HK-2 (cell line): ENCODE measurements around the gene HSF4.
"Not testable (repeated sequence)": the region's sequence is repeated elsewhere in the genome, so short reads cannot be mapped to it uniquely, and the experiment has no call there.

Source experiments
- DNase-seq: peaks from one replicate; pipeline ENCODE4 v3.0.0-alpha.2; 2018; ENCODE audit not compliant: unreplicated experiment

The HSF4 gene

GRCh38 chr16:67164599-67165061 lies at the start of gene HSF4:
Gene HSF4, plus strand, starts transcription at chr16:67164745. Its CDS starts 67 bp downstream, at chr16:67164812.
- peak; percentile 66 for DNase-seq

- DNase-seq, result no peak
Measured at GRCh38 chr16:67114793-67115192, 49.8 kb upstream of the HSF4 start.

- DNase-seq, result peak; percentile 74
Measured at GRCh38 chr16:67115639-67116038, 48.9 kb upstream of the HSF4 start.

GRCh38 chr16:67116388-67117311 lies 47.9 kb upstream of the HSF4 start:
- DNase-seq, result no peak

- no peak for DNase-seq
Measured at GRCh38 chr16:67117716-67118115, 46.8 kb upstream of the HSF4 start.

- DNase-seq, result no peak
Measured at GRCh38 chr16:67120025-67120424, 44.5 kb upstream of the HSF4 start.

- DNase-seq, result not testable (repeated sequence)
Measured at GRCh38 chr16:67122799-67123198, 41.7 kb upstream of the HSF4 start.

GRCh38 chr16:67128417-67128816 lies 36.1 kb upstream of the HSF4 start:
- no peak for DNase-seq

- DNase-seq, result no peak
Measured at GRCh38 chr16:67128887-67129286, 35.7 kb upstream of the HSF4 start.

- DNase-seq, result no peak
Measured at GRCh38 chr16:67129422-67129821, 35.1 kb upstream of the HSF4 start.

GRCh38 chr16:67137605-67138004 lies 26.9 kb upstream of the HSF4 start:
- peak; percentile 75 for DNase-seq

- no peak for DNase-seq
Measured at GRCh38 chr16:67141391-67141790, 23.2 kb upstream of the HSF4 start.

GRCh38 chr16:67142342-67142741 lies 22.2 kb upstream of the HSF4 start:
- no peak for DNase-seq

GRCh38 chr16:67144943-67145342 lies 19.6 kb upstream of the HSF4 start:
- DNase-seq, result no peak

- no peak for DNase-seq
Measured at GRCh38 chr16:67145746-67146145, 18.8 kb upstream of the HSF4 start.

GRCh38 chr16:67146523-67147357 lies 17.8 kb upstream of the HSF4 start:
- DNase-seq, result no peak

- no peak for DNase-seq
Measured at GRCh38 chr16:67147437-67148140, 17.0 kb upstream of the HSF4 start.

- DNase-seq, result no peak
Measured at GRCh38 chr16:67148221-67148620, 16.3 kb upstream of the HSF4 start.

GRCh38 chr16:67148656-67149275 lies 15.8 kb upstream of the HSF4 start:
- no peak for DNase-seq

GRCh38 chr16:67149276-67150046 lies 15.1 kb upstream of the HSF4 start:
- no peak for DNase-seq
